ENCODE results near the gene NKAIN2. TPM values are rescaled to one million over a fixed set of nuclear protein-coding genes. Genes with fewer than 3 reads are reported as not detected.

Gene NKAIN2
- total RNA-seq, 1 experiment from 2014 or later = 1.1 TPM

- Histone ChIP-seq H3K27me3 (ENCODE audit: control insufficient read depth, insufficient read depth, low read length) (no peaks in the 10 kb centered on the region), H3K4me3 (ENCODE audit: insufficient read depth, low read depth, low read length) (no peak overlapping the region), H3K36me3 (replicated peaks; ENCODE audit: control insufficient read depth, insufficient read depth, low read length) (no peaks in the 10 kb centered on the region)
- DNase-seq = no peak
Measured at GRCh38 chr6:124599656-124600055, 796.0 kb downstream of the NKAIN2 start.

- Histone ChIP-seq H3K27me3 (ENCODE audit: control insufficient read depth, insufficient read depth, low read length) (no peaks in the 10 kb centered on the region), H3K36me3 (replicated peaks; ENCODE audit: control insufficient read depth, insufficient read depth, low read length) (no peaks in the 10 kb centered on the region), H3K4me3 (ENCODE audit: insufficient read depth, low read depth, low read length) (no peak overlapping the region)
- no peak for DNase-seq
Measured at GRCh38 chr6:124604719-124605118, 801.1 kb downstream of the NKAIN2 start.

DNA sequence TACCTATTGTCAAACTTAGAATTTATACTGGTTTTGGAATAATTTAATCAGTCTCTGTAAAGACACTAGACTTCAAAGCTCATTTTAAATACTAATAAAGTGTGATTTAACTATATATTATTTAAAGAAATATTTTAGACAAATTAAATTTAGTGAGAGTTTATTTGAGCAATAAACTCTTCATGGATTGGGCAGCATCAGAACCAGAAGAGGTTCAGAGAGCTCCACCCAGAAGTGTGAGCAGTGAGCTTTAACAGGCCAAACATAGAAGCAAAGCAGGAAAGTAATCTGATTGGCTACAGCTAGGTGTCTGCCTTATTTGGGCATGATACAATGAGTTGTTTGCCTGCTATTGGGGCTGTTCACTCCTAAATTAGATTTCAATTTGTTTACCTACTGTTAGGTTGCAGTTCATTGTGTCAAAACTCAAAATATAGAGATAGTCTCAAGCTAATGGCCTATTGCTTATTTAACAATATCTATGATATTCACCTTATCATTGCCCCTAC is 803.5 kb downstream of the NKAIN2 start:
- DNase-seq = no peak
- H3K27me3 ChIP-seq (ENCODE audit: control insufficient read depth, insufficient read depth, low read length) = no peaks in the 10 kb centered on the region
- no peaks in the 10 kb centered on the region for H3K36me3 ChIP-seq (replicated peaks; ENCODE audit: control insufficient read depth, insufficient read depth, low read length)
- no peak overlapping the region for H3K4me3 ChIP-seq (ENCODE audit: insufficient read depth, low read depth, low read length)

DNA sequence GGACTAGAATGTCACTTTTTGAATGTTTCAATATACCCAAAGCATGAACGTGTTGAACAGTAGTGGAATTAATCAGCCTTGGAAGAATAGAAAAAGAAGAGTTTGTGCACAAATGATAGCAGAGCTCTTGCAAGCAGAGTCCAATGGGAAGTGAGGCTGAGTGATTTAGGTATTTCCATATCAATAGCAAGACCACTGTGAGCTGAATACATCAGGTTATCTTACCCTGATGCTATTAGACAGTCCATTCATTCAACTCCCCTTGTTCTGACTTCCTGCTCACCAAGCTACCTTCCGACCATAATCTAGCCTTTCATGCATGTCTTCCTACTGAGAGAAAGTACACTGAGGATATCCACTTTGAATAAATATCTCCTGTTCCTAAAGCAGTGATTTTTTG is 809.4 kb downstream of the NKAIN2 start:
- DNase-seq = no peak
- no peaks in the 10 kb centered on the region for H3K27me3 ChIP-seq (ENCODE audit: control insufficient read depth, insufficient read depth, low read length)
- no peak overlapping the region for H3K4me3 ChIP-seq (ENCODE audit: insufficient read depth, low read depth, low read length)
- no peaks in the 10 kb centered on the region for H3K36me3 ChIP-seq (replicated peaks; ENCODE audit: control insufficient read depth, insufficient read depth, low read length)

- Histone ChIP-seq H3K36me3 (replicated peaks; ENCODE audit: control insufficient read depth, insufficient read depth, low read length) (no peaks in the 10 kb centered on the region), H3K27me3 (ENCODE audit: control insufficient read depth, insufficient read depth, low read length) (no peaks in the 10 kb centered on the region), H3K4me3 (ENCODE audit: insufficient read depth, low read depth, low read length) (no peak overlapping the region)
- no peak for DNase-seq
Measured at GRCh38 chr6:124622351-124622750, 818.7 kb downstream of the NKAIN2 start.

DNA sequence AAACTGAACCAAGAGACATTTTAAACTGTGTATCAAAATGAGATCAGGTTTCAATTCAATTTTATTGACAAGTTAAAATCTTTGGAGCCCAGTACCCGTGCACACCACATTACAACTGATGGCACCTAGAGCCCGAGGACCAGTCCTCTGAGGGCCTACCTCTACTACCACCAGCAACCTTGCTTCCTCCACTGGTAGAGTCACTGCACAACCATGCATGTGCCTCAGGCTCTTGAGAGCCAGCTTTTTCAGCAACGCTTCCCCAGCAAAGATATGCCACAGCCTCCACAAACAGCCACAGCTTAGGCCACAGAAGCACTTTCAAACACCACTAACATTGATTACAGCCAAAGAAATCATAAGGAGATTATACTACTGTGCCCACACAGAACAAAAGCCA is 830.0 kb downstream of the NKAIN2 start:
- no peak overlapping the region for H3K4me3 ChIP-seq (ENCODE audit: insufficient read depth, low read depth, low read length)
- no peaks in the 10 kb centered on the region for H3K36me3 ChIP-seq (replicated peaks; ENCODE audit: control insufficient read depth, insufficient read depth, low read length)
- no peaks in the 10 kb centered on the region for H3K27me3 ChIP-seq (ENCODE audit: control insufficient read depth, insufficient read depth, low read length)
- no peak for DNase-seq

DNA sequence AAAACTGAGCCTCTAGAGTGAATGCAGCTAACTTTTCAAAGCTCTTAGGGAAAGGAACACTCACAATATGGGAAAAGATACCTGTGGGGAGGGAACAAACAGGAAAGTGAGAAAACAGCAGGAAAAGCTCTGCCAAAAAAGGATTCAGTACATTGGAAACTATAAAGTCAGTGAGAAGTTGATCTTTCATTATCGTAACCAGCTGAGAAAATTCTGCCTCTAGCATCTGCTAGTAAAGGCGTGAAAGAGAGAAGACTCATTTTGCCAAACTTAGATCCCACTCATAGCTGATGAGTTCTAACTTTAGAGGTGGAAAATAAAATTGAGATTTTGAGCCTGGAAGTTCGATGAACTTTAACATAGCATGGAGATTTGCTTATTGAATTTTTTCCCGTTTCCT is 836.8 kb downstream of the NKAIN2 start:
- no peak overlapping the region for H3K4me3 ChIP-seq (ENCODE audit: insufficient read depth, low read depth, low read length)
- H3K27me3 ChIP-seq (ENCODE audit: control insufficient read depth, insufficient read depth, low read length) = no peaks in the 10 kb centered on the region
- H3K36me3 ChIP-seq (replicated peaks; ENCODE audit: control insufficient read depth, insufficient read depth, low read length) = no peaks in the 10 kb centered on the region
- no peak for DNase-seq

- Histone ChIP-seq H3K36me3 (replicated peaks; ENCODE audit: control insufficient read depth, insufficient read depth, low read length) (no peaks in the 10 kb centered on the region), H3K4me3 (ENCODE audit: insufficient read depth, low read depth, low read length) (no peak overlapping the region), H3K27me3 (ENCODE audit: control insufficient read depth, insufficient read depth, low read length) (no peaks in the 10 kb centered on the region)
- no peak for DNase-seq
Measured at GRCh38 chr6:124655866-124656265, 852.2 kb downstream of the NKAIN2 start.

- no peak for DNase-seq
- H3K27me3 ChIP-seq (ENCODE audit: control insufficient read depth, insufficient read depth, low read length) = no peaks in the 10 kb centered on the region
- no peak overlapping the region for H3K4me3 ChIP-seq (ENCODE audit: insufficient read depth, low read depth, low read length)
- no peaks in the 10 kb centered on the region for H3K36me3 ChIP-seq (replicated peaks; ENCODE audit: control insufficient read depth, insufficient read depth, low read length)
Measured at GRCh38 chr6:124658053-124658452, 854.4 kb downstream of the NKAIN2 start.

DNA sequence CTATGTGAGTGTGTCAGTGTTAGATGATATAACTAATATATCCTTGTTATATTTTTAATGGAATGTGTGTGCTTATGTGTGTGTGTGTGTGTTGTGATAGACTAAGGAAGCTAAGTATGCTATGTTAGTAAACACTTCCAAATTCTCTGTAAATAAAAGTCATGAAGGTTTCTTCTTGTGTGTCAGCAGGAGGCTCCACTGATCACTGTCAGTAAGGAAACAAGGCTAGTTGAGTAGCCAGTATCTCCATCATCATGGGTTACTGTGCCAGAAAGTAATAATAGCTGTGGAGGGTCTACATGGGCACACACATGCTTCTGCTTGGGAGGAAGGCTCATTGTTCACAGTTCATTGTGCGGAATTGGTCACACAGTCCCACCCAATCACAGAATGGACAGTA is 855.8 kb downstream of the NKAIN2 start:
- Histone ChIP-seq H3K4me3 (ENCODE audit: insufficient read depth, low read depth, low read length) (no peak overlapping the region), H3K27me3 (ENCODE audit: control insufficient read depth, insufficient read depth, low read length) (no peaks in the 10 kb centered on the region), H3K36me3 (replicated peaks; ENCODE audit: control insufficient read depth, insufficient read depth, low read length) (no peaks in the 10 kb centered on the region)
- DNase-seq = no peak

GRCh38 chr6:124660185-124660584 is 856.5 kb downstream of the NKAIN2 start:
- Histone ChIP-seq H3K4me3 (ENCODE audit: insufficient read depth, low read depth, low read length) (no peak overlapping the region), H3K36me3 (replicated peaks; ENCODE audit: control insufficient read depth, insufficient read depth, low read length) (no peaks in the 10 kb centered on the region), H3K27me3 (ENCODE audit: control insufficient read depth, insufficient read depth, low read length) (no peaks in the 10 kb centered on the region)
- no peak for DNase-seq

DNA sequence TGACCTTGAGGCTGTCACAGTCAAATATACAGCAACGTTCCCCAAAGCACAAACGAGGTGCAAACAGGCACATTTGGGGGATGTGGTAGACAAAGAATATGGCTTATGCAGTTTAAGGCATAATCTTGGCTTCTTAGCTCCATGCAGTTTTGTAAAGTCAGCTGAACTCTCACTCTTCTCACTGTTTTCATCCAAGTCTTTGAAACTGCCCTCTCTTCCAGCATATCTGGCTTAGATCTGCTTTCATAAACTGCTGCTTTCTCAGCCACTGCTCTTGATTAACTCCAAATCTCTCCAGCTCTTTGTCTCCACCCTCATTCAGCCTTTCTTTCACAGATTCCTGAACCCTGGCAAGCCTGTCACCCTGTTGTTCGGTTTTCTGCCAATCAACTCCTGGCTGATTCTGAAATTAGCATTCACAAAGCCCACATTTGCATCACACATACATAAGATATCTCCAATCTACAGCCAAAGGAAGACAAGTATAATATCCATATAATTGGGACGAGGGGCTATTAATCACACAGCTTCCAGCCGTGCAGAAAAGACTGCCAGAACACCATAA is 857.5 kb downstream of the NKAIN2 start:
- DNase-seq = peak; percentile 17
- no peak overlapping the region for H3K4me3 ChIP-seq (ENCODE audit: insufficient read depth, low read depth, low read length)
- H3K36me3 ChIP-seq (replicated peaks; ENCODE audit: control insufficient read depth, insufficient read depth, low read length) = no peaks in the 10 kb centered on the region
- no peaks in the 10 kb centered on the region for H3K27me3 ChIP-seq (ENCODE audit: control insufficient read depth, insufficient read depth, low read length)

GRCh38 chr6:124668028-124668427 is 864.4 kb downstream of the NKAIN2 start:
- Histone ChIP-seq H3K36me3 (replicated peaks; ENCODE audit: control insufficient read depth, insufficient read depth, low read length) (no peaks in the 10 kb centered on the region), H3K4me3 (ENCODE audit: insufficient read depth, low read depth, low read length) (no peak overlapping the region), H3K27me3 (ENCODE audit: control insufficient read depth, insufficient read depth, low read length) (no peaks in the 10 kb centered on the region)
- DNase-seq = no peak

DNA sequence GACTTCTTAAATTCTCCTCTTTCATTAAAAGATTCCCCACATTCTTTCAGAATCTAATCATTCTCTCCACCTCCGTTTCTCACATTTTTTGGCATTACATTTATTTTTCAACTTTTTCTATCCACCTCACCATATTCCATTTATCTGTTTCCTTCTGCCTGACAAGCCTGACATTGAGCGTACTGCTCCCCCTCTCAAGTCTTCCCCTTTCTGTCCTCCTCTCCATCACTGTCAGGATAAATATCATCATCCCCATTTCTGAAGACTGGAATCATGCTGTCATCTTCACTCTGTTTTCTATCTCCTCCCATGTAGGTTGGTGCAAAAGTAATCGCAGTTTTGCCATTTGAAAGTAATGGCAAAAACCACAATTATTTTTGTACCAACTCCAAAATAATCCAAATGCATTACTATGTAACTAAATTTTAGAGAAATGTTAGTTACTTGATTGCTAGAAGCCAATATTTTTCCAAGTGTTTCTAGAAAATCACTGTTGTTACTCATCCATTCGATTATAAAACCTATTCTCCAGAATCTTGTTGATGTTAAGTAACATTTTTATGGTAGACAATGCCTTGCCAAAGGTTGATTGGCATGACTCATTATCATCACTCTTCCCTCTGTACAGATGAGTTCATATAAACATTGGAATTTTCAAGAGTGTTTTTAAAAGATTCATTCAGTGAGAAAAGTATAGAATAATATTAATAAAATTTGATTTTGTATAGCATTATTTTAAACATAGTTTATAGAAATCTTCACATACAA is 866.2 kb downstream of the NKAIN2 start:
- no peak for DNase-seq
- H3K36me3 ChIP-seq (replicated peaks; ENCODE audit: control insufficient read depth, insufficient read depth, low read length) = no peaks in the 10 kb centered on the region
- no peaks in the 10 kb centered on the region for H3K27me3 ChIP-seq (ENCODE audit: control insufficient read depth, insufficient read depth, low read length)
- H3K4me3 ChIP-seq (ENCODE audit: insufficient read depth, low read depth, low read length) = no peak overlapping the region

- H3K36me3 ChIP-seq (replicated peaks; ENCODE audit: control insufficient read depth, insufficient read depth, low read length) = no peaks in the 10 kb centered on the region
- no peak overlapping the region for H3K4me3 ChIP-seq (ENCODE audit: insufficient read depth, low read depth, low read length)
- H3K27me3 ChIP-seq (ENCODE audit: control insufficient read depth, insufficient read depth, low read length) = no peaks in the 10 kb centered on the region
- no peak for DNase-seq
Measured at GRCh38 chr6:124670801-124671200, 867.1 kb downstream of the NKAIN2 start.

All from H7 (cell line).